Measurements from ENCODE around the gene ZNF407.
"Not testable (repeated sequence)": the region's sequence is repeated elsewhere in the genome, so short reads cannot be mapped to it uniquely, and the experiment has no call there.

ZNF407 gene

DNA sequence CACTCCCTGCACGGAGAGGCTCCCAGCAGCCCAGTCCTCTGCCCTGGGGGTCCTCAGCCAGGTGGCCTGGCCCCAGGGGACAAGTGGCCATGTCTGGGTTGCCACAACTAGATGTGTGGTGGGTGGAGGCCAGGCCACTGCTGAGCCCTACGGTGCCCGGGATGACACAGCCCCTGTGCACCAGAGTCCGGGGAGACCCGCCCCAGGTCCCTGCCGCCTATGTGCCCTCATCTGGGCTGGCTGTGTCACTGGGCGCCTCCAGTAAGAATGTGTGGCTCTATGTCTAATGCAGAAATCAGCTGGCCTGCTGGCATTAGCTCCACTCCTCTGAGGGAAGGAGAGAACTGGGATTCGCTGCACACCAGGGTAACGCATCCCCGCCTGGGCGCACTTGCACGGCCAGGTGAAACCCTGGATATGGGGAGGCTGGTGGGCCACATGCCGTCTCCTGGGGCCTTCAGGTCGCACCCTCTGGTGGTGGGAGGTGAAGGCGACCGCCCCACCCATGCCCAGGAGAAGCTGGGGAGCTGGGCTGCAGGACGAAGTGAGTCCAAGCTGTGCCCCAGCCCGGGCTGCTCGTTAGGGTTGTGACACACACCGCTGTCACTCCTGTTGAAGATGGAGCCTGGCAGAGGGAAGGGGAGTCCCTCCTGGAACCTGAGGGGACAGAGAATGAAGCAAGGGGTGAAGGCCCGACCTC lies 475.2 kb downstream of the ZNF407 start:
- DNase-seq = no peak
- no peak for ATAC-seq

DNA sequence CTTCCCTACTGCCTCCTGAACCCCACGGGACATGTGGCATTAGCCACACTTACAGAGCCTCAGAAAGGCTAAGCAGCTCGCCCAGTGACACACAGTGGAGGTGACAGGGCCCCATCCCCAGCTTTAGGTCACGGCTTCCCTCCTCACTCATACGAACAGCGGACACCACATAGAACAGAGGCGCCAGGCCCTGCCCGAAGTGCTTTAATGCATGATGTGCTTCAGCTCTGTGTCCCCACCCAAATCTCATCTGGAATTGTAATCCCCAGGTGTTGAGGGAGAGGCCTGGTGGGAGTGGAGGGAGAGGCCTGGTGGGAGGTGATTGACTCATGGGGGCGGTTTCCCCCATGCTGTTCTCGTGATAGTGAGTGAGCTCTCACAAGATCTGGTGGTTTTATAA lies 476.0 kb downstream of the ZNF407 start:
- DNase-seq (no peak), ATAC-seq (no peak)

DNA sequence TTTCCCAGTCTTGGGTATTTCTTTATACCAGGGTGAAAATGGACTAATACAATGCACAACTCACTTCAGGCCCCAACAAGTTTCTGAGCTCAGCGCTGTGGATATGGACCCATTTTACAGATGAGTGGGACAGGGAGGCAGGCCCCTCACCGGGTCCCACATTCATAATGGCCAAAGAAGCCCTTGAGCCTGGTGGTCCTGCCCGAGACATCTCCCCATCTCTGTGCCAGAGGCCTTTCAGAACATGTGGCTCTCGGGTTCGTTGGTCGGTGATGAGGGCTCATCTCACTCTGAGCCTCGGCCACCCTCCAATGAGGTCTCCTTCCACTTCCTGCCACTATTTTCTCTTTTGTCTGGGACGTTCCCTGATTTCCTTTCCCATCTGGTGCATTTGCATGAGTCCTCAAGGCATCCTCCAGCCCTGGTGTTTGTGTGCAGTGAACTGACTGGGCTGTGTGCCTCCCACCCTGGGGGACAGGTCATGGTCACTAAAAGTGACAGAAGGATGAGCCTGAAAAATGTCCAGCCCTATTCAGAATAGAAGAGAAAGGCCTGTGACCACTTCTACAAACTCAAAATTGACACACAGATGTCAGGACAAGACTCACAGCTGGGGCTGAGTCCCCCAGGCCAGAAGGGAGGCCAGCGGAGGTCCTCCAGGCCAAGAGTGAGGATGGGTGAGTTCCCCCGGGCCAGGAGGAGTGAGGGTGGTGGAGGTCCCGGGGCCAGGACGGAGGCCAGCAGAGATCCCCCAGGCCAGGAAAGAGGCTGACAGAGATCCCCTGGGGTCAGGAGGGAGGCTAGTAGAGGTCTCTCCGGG lies 476.7 kb downstream of the ZNF407 start:
- DNase-seq (no peak), ATAC-seq (no peak)

DNA sequence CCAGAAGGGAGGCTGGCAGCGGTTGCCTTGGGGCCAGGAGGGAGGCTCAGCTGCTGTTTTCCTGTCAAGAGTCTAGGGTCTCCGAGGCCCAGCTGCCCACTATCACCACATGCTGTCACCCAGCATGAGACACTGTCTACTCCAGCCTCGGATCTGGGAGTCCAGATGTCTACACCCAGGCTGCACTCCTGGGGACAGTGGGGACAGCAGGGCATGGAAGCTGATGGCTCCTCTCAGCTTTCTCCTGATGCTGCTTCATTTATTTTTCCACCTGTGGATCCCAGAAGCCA lies 477.3 kb downstream of the ZNF407 start:
- DNase-seq = no peak
- ATAC-seq = no peak

DNA sequence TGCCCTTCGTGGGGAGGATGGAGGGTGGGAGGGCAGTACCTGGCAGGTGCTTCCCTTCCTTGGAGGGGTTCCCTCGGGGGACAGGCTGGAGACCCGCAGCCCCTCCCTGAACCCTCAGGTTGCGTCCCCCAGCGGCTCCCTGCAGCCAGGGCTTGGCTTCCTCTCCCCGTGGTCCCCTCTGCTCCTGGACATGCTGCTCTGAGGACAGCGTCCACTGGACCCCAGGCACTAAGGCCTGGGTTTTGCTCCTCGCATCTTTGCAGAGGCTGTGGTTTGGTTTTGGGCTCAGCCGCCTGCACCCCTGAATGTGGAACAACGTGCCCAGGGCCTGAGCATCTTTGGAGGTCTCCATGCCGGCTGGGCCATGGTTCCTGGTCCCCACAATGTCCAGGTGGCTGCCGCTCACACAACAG lies 477.8 kb downstream of the ZNF407 start:
- DNase-seq (no peak), ATAC-seq (no peak)

DNA sequence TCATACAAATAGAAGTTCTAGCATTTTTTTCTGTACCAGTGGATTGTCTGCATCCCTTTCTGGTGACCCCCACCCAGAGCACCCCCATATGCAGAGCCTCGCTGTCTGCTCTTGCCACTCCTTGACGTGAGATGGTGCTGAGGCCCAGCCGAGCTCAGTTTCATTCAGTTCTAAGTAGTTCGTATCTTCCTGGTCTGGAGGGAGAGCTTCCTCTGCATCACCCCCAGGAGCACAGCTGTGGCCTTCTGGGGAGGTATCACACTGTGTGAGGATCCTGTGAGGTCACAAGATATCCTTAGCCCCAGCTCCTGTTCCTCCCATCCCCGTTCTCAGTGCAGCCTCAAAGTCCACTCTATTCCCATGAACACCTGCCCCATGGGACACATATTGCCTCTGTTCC lies 478.6 kb downstream of the ZNF407 start:
- DNase-seq (no peak), ATAC-seq (no peak)

DNA sequence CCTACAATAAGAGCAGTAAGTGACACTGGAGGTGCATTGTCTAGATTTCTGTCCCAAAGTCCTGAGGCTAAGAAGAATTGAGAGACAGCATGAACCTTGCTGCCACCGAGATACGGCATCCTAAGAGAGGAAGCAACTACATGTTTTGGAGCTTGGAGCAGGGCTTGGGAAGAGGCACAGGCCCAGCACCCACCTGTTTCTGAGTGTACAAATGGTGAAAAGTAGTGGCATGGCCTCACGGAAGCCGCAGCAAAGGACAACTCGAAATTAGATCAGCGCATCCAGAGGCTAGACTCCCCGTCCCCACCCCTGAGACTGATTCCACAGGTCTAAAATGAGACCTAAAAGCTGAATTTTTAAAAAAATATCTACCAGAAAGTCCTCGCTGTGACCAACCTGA lies 483.8 kb downstream of the ZNF407 start:
- no peak for DNase-seq
- ATAC-seq = no peak

DNA sequence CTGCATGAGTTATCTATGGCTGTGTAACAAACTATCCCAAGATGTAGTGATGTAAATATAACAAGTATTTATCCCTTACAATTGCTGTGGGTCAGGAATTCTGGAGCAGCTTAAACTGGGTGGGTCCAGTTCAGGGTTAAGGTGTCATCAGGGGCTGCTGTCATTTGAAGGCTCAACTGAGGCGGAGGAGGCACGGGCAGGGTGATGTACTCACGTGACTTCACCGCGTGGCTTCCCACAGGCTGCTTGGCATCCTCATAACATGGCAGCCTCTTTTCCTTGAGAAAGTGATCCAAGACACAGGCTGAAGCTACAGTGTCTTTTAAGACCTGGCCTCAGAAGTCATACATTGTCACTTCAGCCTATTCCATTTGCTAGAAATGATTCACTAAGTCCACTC lies 485.5 kb downstream of the ZNF407 start:
- DNase-seq (no peak), ATAC-seq (no peak)

DNA sequence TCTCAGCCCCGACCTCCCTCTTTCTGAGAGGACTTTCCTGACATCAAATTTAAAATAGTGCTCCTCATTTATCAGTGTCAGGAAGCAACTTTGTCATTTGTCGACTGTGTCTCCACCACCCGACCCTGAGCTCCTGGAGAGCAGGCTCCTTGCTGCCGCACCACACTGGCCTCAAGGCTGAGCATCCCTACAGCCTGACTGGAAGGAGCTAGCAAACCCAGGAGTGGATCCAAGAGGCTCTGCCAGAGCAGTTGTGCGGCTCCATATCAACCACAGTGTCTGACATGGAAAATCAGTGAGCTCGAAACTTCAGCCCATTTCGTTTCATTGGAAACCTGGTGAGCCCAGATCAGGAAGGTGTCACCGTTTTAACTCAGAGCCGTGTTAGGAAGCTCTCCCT lies 486.1 kb downstream of the ZNF407 start:
- no peak for DNase-seq
- ATAC-seq = no peak

DNA sequence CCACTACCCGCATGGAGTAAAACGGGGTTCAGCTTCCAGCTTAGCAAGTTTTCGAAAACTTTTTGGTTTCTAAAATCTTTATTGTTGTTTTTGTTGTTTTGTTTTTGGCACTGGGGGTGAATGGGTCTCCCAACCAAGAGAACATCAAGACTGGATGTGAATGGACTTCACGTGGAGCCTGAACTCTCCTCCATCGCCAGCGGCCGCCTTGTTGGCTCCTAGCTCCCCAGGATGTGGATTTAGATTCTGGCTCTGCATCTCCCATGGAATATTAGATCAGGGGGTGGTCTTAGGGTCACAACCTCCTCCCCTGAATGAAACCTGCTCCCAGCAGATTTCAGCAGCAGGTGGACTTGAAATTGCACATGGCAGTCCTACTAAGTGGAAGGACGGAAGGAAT lies 488.0 kb downstream of the ZNF407 start:
- ATAC-seq, DNase-seq: not testable (repeated sequence)

DNA sequence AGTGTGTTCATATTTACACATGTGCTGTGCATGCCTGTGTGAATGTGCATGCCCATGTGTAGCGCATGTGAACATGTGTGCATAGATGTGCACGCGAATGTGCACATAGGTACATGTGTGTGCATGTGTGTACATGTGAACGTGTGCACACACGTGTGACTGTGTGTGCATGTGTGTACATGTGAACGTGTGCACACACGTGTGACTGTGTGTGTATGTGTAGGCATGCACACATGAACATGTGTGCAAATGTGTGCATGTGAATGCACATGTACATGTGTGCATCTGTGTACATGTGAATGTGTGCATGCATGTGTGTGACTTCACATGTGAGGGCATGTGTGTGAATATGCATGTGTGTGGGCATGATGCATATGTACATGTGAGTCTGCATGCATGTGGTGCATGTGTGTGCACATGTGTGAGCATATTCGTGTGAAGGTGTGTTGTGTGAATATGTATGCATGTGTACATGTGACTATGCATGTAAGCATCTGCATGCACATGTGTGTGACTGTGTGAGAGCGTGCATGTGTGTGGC lies 488.9 kb downstream of the ZNF407 start:
- DNase-seq (no peak), ATAC-seq (no peak)

DNA sequence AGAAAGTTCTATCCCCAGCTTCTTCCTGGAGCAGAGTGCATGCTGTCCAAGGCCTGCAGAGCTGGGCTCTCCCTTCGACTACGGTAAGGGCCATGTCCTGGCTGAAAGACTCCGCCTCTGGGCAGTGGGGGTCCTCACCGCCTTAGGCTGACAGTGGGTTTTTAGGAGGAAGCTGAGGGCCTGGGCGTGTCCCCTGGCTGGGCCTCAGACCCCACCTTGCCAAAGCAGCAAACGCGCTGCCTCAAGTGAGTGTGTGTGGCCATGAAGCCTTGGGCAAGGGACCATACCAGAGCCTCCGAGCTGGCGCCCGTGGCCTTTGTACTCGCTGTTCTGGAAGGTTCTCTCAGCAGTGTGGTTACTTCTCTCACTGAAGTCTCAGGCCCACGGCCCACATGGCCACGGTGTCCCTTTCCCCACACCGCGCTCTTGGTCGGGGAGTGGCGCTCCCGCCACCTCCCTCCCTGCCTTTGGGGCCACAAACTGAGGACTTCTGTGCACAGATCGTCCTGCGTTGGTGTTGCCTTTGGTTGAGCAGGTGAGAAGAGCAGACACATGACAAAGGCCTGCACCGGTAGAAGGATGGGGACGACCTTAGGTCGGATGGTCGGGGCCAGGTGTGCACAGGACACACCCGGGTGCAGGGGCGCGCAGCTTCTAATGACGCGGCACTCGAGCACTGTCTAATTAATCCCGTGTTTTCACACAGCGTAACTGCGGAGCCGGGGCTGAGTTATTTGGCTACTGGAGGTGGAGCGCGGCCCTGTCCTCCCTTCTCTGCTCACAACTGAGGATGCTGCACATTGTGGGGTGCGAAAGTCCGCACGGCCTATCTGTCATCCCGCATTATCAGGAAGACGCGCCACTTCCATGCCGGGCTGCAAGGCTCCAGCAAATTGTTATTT lies 489.7 kb downstream of the ZNF407 start:
- ATAC-seq = no peak
- DNase-seq = no peak

DNA sequence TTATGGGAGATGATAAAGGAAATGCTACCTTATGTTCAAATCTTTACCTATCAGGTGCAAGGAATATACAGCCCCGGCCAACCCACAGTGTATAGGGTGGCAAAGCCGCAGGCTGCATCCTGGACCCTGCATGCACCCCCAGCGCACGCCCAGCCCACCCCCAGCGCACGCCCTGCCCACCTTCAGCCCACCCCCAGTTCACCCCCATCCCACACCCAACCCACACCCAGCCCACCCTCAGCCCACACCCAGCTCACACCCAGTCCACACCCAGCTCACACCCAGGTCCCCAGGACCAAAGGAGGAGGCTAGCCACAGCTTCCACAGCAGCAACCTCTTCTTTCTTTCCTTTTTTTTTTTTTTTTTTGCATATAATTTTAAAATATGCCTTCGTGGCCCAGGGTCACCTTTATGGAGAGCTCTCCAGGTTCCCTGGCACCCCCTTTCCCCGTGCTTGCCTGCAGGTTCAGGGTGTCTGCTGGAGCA lies 490.4 kb downstream of the ZNF407 start:
- DNase-seq (no peak), ATAC-seq (no peak)

DNA sequence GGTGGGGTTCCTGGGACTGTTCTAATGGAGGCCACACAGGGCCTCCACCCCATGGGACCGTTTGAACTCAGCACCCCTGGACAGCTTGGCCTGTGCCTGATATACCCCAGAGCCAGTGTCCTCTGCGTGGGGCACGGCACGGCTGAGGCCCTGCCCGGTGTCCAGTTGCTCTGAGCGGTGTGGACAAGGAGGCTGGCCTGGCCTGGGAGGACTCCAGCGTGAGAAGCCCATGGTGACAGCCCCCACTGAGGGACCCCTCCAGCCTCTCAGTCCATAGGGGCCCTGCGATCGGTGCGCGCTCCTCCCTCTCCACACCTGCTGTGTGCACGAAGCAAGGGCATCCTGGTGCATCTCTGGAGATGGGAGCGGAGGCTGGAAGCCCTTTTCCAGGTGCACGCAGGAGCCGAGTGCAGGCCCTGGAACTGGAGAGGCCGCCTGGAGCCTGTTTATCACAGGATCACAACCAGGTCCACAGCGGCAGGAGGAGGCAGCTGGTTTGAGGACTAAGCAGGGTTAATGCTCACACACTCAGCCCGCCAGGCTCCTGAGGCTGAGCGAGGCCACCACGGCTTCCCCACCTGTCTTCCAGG lies 491.0 kb downstream of the ZNF407 start:
- ATAC-seq (no peak), DNase-seq (no peak)

DNA sequence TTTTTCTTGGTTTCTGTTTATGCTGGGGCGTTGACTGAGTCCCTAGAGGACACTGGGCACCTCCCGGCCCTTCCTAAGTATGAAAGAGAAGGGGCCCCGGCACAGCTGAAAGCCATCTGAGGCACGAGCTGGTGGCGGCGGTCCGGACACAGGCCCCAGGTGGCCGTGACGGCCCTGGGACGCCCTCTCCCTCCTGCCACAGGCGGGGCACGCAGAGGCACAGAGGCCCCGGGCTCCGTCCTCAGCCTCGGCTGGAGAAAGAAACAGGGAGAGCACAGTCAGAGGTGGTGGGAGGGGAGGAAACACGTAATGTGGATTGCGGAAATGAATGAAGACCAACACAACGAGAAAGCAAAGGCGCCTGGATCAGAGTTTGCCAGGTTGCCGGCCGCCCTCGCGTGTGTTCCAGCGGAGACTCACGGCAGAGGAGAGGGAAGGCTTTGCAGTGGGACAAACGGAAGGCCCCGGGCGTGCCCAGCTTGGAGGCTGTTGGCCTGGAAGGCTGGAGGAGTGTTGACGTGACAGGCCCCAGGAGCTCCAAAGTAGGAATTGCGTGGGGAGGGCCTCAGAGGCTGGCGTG lies 492.2 kb downstream of the ZNF407 start:
- ATAC-seq (no peak), DNase-seq (no peak)

DNA sequence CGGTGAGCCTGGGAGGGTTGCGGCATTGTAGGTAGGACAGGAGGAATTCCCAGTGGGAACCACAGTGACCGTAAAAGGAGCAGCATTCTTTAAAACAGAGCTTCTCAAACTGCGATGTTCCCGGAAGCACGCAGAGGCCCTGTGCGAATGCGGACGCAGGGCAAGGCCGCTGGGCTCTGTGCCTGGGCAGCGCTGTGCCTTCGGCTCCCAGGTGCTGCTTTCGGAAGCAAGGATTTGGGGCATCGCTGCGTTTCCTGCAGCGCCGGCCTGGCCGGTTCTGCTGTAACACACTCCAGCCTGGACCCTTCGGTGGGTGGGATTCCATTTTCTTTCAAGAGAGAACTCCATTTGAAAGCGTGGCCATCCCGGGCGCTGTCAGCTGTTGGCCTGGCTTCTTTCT lies 492.7 kb downstream of the ZNF407 start:
- DNase-seq (no peak), ATAC-seq (no peak)

DNA sequence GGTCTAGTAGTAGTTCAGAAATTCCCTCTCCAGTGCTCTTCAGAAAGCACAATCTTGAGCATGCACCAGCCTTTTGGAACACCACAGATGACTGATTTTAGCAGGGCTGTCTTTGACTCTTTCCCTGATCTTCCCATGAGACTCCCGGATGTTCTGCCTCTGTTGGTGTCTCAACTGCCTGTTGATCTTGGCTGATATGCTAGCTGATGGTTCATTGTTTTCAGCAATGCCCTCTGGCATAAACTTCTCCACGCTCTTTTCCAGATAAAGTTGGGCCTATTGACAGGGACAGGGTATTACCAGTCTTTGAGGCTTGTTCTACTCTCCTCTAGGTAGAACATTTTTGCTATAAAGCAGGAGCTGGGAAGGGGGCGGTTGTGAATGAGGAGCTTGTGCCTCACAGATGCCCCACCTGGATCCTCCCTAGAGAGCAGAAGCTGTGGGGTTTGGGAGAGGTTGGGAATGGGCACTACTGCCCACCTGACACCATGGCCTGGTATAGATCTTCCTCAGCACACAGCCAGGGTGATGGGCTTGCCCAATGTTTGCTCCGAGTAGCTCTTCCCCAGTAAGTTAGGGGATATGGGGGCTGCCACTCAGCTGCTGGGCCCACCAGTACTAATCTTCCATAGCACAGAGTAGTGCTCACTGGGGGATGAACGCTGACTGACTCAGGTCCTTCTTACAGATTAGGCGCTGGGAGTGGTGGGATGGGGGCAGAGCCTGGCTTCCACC lies 500.0 kb downstream of the ZNF407 start:
- no peak for DNase-seq

DNA sequence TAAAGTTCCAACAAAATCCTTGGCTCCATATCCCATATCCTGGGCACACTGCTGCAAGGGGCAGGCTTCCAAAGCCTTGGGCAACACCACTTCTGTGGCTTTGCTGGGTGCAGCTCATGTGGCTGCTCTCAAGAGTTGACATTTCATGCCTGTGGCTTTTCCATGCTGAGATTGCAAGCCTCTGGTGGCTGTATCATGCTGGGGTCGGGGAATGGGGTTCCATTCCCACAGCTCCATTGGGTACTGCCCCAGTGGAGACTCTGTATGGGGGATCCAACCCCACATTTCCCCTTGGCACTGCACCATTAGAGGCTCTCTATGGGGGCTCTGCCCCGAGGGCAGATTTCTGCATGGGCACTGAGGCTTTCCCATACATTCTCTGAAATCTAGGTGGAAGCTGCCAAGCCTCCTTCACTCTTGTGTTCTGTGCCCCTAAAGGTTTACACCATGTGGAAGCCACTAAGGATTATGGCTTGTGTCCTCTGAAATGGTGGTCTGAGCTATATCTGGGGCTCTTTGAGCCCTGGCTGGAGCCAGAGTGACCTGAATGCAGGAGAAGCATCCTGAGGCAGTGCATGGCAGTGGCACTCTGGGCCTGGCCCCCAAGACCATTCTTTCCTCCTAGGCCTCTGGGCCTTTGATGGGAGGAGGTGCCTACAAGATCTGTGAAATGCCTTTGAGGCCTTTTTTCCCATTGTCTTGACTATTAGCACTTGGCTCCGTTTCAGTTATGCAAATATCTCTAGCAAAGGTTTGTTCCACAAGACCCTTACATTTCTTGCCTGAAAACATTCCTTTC lies 503.4 kb downstream of the ZNF407 start:
- DNase-seq = no peak
- no peak for ATAC-seq

More for the DNA sequence above, 500.0 kb downstream of the ZNF407 start:
- ATAC-seq = no peak

DNA sequence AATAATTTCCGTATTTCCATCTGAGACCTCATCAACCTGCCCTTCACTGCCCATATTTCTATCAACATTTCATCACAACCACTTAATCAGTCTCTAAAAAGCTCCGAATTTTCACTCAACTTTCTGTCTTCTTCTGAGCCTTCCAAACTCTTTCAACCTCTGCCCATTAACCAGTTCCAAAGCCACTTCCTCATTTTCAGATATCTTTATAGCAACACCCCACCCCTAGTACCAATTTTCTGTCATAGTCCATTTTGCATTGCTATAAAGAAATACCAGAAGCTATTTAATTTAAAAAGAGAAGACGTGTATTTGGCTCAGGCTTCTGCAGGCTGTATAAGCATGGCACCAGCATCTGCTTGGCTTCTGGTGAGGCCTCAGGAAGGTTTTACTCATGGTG lies 504.2 kb downstream of the ZNF407 start:
- no peak for DNase-seq
- ATAC-seq = no peak

DNA sequence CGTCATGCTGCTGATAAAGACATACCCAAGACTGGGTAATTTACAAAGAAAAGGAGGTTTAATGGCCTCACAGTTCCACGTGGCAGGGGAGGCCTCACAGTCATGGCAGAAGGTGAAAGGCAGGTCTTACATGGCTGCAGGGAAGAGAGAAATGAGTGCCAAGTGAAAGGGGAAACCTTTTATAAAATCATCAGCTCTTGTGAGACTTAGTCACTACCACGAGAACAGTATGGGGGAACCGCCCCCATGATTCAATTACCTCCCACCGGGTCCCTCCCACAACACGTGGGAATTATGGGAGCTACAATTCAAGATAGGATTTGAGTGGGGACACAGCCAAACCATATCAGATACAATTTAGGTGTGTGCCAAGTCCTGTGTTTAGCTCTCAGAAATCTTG lies 506.4 kb downstream of the ZNF407 start:
- not testable (repeated sequence) for ATAC-seq, DNase-seq
